DOHH2 (cell line): Measurements from ENCODE around the gene CRB3.

ENCODE experiments used
- H3F3A ChIP-seq: fragments of 200-600 bp; sonication (generic), shearing (Covaris generic); 2 replicates; pipeline ENCODE4 v1.6.0; 2016; ENCODE audit warnings: antibody characterized with exemption, mild to moderate bottlenecking; ENCODE audit not compliant: control insufficient read depth, insufficient read depth
- H3K27ac ChIP-seq: fragments of 200-600 bp; sonication (generic); 2 replicates; pipeline ENCODE4 v1.5.1; 2014; ENCODE audit warnings: low read depth, mild to moderate bottlenecking, low read length, moderate library complexity
- H3K27me3 ChIP-seq: fragments of 200-600 bp; sonication (generic); 2 replicates; pipeline ENCODE4 v1.6.1; 2014; ENCODE audit warnings: mild to moderate bottlenecking, low read length, mixed read lengths; ENCODE audit not compliant: control insufficient read depth
- H3K36me3 ChIP-seq: fragments of 200-600 bp; sonication (generic); 2 replicates; pipeline ENCODE4 v1.6.1; 2014; ENCODE audit warnings: mild to moderate bottlenecking, low read length, moderate library complexity, mixed read lengths; ENCODE audit not compliant: control insufficient read depth
- H3K4me1 ChIP-seq: fragments of 200-600 bp; sonication (generic); 2 replicates; pipeline ENCODE4 v1.6.1; 2014; ENCODE audit warnings: mild to moderate bottlenecking, low read length, mixed read lengths; ENCODE audit not compliant: control insufficient read depth
- H3K4me2 ChIP-seq: fragments of 200-600 bp; sonication (generic); 2 replicates; pipeline ENCODE4 v1.6.0; 2014; ENCODE audit warnings: mild to moderate bottlenecking, low read length, moderate library complexity
- H3K4me3 ChIP-seq: fragments of 200-600 bp; sonication (generic); 2 replicates; pipeline ENCODE4 v1.5.1; 2014; ENCODE audit warnings: mild to moderate bottlenecking, low read length, mixed read lengths
- H3K79me2 ChIP-seq: fragments of 200-600 bp; sonication (generic); 2 replicates; pipeline ENCODE4 v1.6.1; 2014; ENCODE audit warnings: mild to moderate bottlenecking, low read length, mixed read lengths; ENCODE audit not compliant: control insufficient read depth
- H3K9me2 ChIP-seq: fragments of 200-600 bp; sonication (generic); replicated peaks from 2 replicates; pipeline ENCODE4 v1.6.1; 2014; ENCODE audit warnings: mild to moderate bottlenecking, low read length, mixed read lengths; ENCODE audit not compliant: control insufficient read depth
- H3K9me3 ChIP-seq: fragments of 200-600 bp; sonication (generic); 2 replicates; pipeline ENCODE4 v1.6.1; 2014; ENCODE audit warnings: antibody characterized with exemption, low read length, mixed read lengths; ENCODE audit not compliant: control insufficient read depth, insufficient read depth
- H4K20me1 ChIP-seq: fragments of 200-600 bp; sonication (generic); 2 replicates; pipeline ENCODE4 v1.6.0; 2014; ENCODE audit warnings: low read depth, mild to moderate bottlenecking, antibody characterized with exemption, low read length, moderate library complexity; ENCODE audit not compliant: control insufficient read depth, insufficient read depth
- CTCF ChIP-seq: fragments of 200-600 bp; sonication (generic); IDR thresholded peaks from one replicate; pipeline ENCODE4 v1.5.1; 2014; ENCODE audit warnings: antibody characterized with exemption, mild to moderate bottlenecking, low read depth, low read length; ENCODE audit not compliant: poor library complexity, severe bottlenecking
- EZH2phosphoT487 ChIP-seq: fragments of 200-600 bp; sonication (generic); IDR thresholded peaks from 2 replicates; pipeline ENCODE4 v1.6.1; 2017; ENCODE audit warnings: borderline replicate concordance, mild to moderate bottlenecking, antibody characterized with exemption, low read length, moderate library complexity, mixed read lengths

Gene CRB3

GRCh38 chr19:6424195-6424938 lies 39.7 kb upstream of the CRB3 start, which contains the start of gene KHSRP:
Gene KHSRP (minus strand): TSS chr19:6424811. CDS start chr19:6424701, 110 bp downstream.
- Histone ChIP-seq H4K20me1 (peaks cover 37% of the 10 kb centered on the region), H3F3A (0 out of 2 replicates have a peak, but pooled peaks cover 5% of the 10 kb centered on the region), H3K27ac (peak within 1 kb of the TSS; percentile 45), H3K4me1 (peaks cover 27% of the 10 kb centered on the region), H3K4me2 (peak within 1 kb of the TSS; percentile 71), H3K9me3 (peaks cover 6% of the 10 kb centered on the region; the same call in 1 of the 2 replicates), H3K79me2 (peaks cover 57% of the 10 kb centered on the region), H3K4me3 (peak within 1 kb of the TSS; percentile 92), H3K9me2 (no peaks in the 10 kb centered on the region), H3K36me3 (peaks cover 50% of the 10 kb centered on the region), H3K27me3 (no peaks in the 10 kb centered on the region)
- TF ChIP-seq CTCF (no peak), EZH2phosphoT487 (no peak)

GRCh38 chr19:6424939-6425731 lies 38.9 kb upstream of the CRB3 start:
- peaks cover 42% of the 10 kb centered on the region for H3K36me3 ChIP-seq
- H3K9me3 ChIP-seq, result peaks cover 6% of the 10 kb centered on the region; the same call in 1 of the 2 replicates
- H3K4me1 ChIP-seq, result peaks cover 34% of the 10 kb centered on the region
- H3K4me2 ChIP-seq, result peak overlapping the region; percentile 61
- H3K27me3 ChIP-seq, result no peaks in the 10 kb centered on the region
- peak overlapping the region; percentile 56 for H3K4me3 ChIP-seq
- H3K9me2 ChIP-seq, result no peaks in the 10 kb centered on the region
- peaks cover 30% of the 10 kb centered on the region for H4K20me1 ChIP-seq
- peaks cover 57% of the 10 kb centered on the region for H3K79me2 ChIP-seq
- TF ChIP-seq EZH2phosphoT487 (no peak), CTCF (no peak)
- peak overlapping the region; percentile 45 for H3K27ac ChIP-seq
- H3F3A ChIP-seq, result 0 out of 2 replicates have a peak, but pooled peaks cover 5% of the 10 kb centered on the region

GRCh38 chr19:6425732-6426620 lies 38.1 kb upstream of the CRB3 start:
- Histone ChIP-seq H3K27ac (peak overlapping the region; percentile 45), H3K36me3 (peaks cover 34% of the 10 kb centered on the region), H3F3A (0 out of 2 replicates have a peak, but pooled peaks cover 5% of the 10 kb centered on the region), H3K9me3 (peaks cover 6% of the 10 kb centered on the region; the same call in 1 of the 2 replicates), H3K27me3 (no peaks in the 10 kb centered on the region), H3K4me3 (peak overlapping the region; percentile 56), H3K9me2 (no peaks in the 10 kb centered on the region), H3K4me2 (peak overlapping the region; percentile 61), H3K4me1 (peaks cover 35% of the 10 kb centered on the region), H4K20me1 (peaks cover 29% of the 10 kb centered on the region), H3K79me2 (peaks cover 54% of the 10 kb centered on the region)
- TF ChIP-seq EZH2phosphoT487 (no peak), CTCF (peak; percentile 47)
